PC-3 (cell line): Measurements from ENCODE around the gene LIX1L. TPM values are rescaled to one million over a fixed set of nuclear protein-coding genes. Genes with fewer than 3 reads are reported as not detected.
A peak's percentile ranks its signal among the peaks of the same experiment; 100 is the strongest.

ENCODE experiments used
- ATAC-seq: fragments of 200-7000 bp; cut with Tn5 transposase; 2 replicates; pipeline ENCODE4 v1.9.1; 2020; ENCODE audit warnings: mild to moderate bottlenecking, moderate library complexity
- BruUV-seq: library from RNA; stranded (reverse); fragments of 400-500 nt; replicated peaks from 2 replicates; lab custom pipeline; 2021; lab: Mats Ljungman, UMichigan
- CTCF ChIA-PET: fragments of 300-600 bp; sonication (Branson Sonifier 250); formaldehyde crosslinking; loops from one replicate; lab custom pipeline; 2022; ENCODE audit warnings: antibody characterized with exemption; lab: Charles Lee
- POLR2A ChIA-PET: fragments of 300-600 bp; sonication (Branson Sonifier 250); formaldehyde crosslinking; loops from one replicate; lab custom pipeline; 2022; ENCODE audit warnings: antibody characterized with exemption; ENCODE audit not compliant: unreplicated experiment; lab: Charles Lee
- DNase-seq: peaks from one replicate; pipeline ENCODE4 v3.0.0-alpha.2; 2015
- H2AFZ ChIP-seq: fragments of 300-600 bp; sonication (generic); 2 replicates; pipeline ENCODE4 v1.6.0; 2016; ENCODE audit warnings: antibody characterized with exemption, low read length
- H3F3A ChIP-seq: fragments of 300-600 bp; sonication (generic); one replicate; pipeline ENCODE4 v1.6.0; 2017; ENCODE audit warnings: antibody characterized with exemption, low read length, control low read depth, mild to moderate bottlenecking; ENCODE audit not compliant: unreplicated experiment
- H3K27ac ChIP-seq: fragments of 300-600 bp; sonication (generic); 2 replicates; pipeline ENCODE4 v1.5.1; 2016; ENCODE audit warnings: mild to moderate bottlenecking, low read length
- H3K27me3 ChIP-seq: fragments of 300-600 bp; sonication (generic); 2 replicates; pipeline ENCODE4 v1.6.1; 2016; ENCODE audit warnings: low read length, mixed read lengths
- H3K36me3 ChIP-seq: fragments of 300-600 bp; sonication (generic); 2 replicates; pipeline ENCODE4 v1.6.1; 2016; ENCODE audit warnings: low read depth, mixed run types, low read length, mixed read lengths
- H3K4me1 ChIP-seq: fragments of 300-600 bp; sonication (generic); 2 replicates; pipeline ENCODE4 v1.5.1; 2016; ENCODE audit warnings: low read length; ENCODE audit not compliant: insufficient read depth
- H3K4me2 ChIP-seq: fragments of 300-600 bp; sonication (generic); 2 replicates; pipeline ENCODE4 v1.6.0; 2016; ENCODE audit warnings: low read length
- H3K4me3 ChIP-seq: fragments of 300-600 bp; sonication (generic); 2 replicates; pipeline ENCODE4 v1.5.1; 2016; ENCODE audit warnings: mild to moderate bottlenecking, low read length, mixed read lengths
- H3K79me2 ChIP-seq: fragments of 300-600 bp; sonication (generic); 2 replicates; pipeline ENCODE4 v1.6.1; 2017; ENCODE audit warnings: low read length, mixed read lengths
- H3K9ac ChIP-seq: fragments of 300-600 bp; sonication (generic); 2 replicates; pipeline ENCODE4 v1.6.0; 2016; ENCODE audit warnings: mild to moderate bottlenecking, low read length
- H3K9me2 ChIP-seq: fragments of 300-600 bp; sonication (generic); replicated peaks from 2 replicates; pipeline ENCODE4 v1.6.1; 2016; ENCODE audit warnings: mixed run types, low read length, mixed read lengths
- H3K9me3 ChIP-seq: fragments of 300-600 bp; sonication (generic); 2 replicates; pipeline ENCODE4 v1.6.1; 2016; ENCODE audit warnings: low read length, mixed read lengths
- H4K20me1 ChIP-seq: fragments of 300-600 bp; sonication (generic); 2 replicates; pipeline ENCODE4 v1.6.1; 2016; ENCODE audit warnings: low read length, mixed read lengths
- CTCF ChIP-seq: fragments of 300-600 bp; sonication (generic); conservative IDR thresholded peaks from 2 replicates; pipeline ENCODE4 v1.5.1; 2017; ENCODE audit warnings: antibody characterized with exemption, low read depth, mild to moderate bottlenecking, low read length
- EZH2 ChIP-seq: fragments of 300-600 bp; sonication (generic); IDR thresholded peaks from one replicate; pipeline ENCODE4 v1.6.1; 2017; ENCODE audit warnings: antibody characterized with exemption, mild to moderate bottlenecking, low read length; ENCODE audit not compliant: unreplicated experiment
- EZH2phosphoT487 ChIP-seq: fragments of 300-600 bp; sonication (generic); IDR thresholded peaks from 2 replicates; pipeline ENCODE4 v1.6.1; 2018; ENCODE audit warnings: mild to moderate bottlenecking, antibody characterized with exemption, low read length, borderline replicate concordance
- intact Hi-C: fragments of 100-400 bp; cut with micrococcal nuclease; formaldehyde crosslinking; loops from 2 replicates; pipeline ENCODE4 v1.9.0; 2023
- total RNA-seq: library from RNA; depleted of rRNA; stranded (reverse); fragments of >200 nt; gene quantifications from 2 replicates; pipeline ENCODE4 v1.2.3, GENCODE V29; 2014

Gene LIX1L
- total RNA-seq, 1 experiment from 2014 or later, result 12.5 TPM

- no peaks in the 10 kb centered on the region for H3K9me3 ChIP-seq
- no peaks in the 10 kb centered on the region for H3K36me3 ChIP-seq
- ChIA-PET POLR2A (no interaction called here), CTCF (interaction anchor here (0.5 kb wide), 1 partner anchor 111 kb away, joined by 8 read pairs; no protein-coding TSS in a partner anchor)
- H3K79me2 ChIP-seq, result no peaks in the 10 kb centered on the region
- intact Hi-C loops, result no loop called here
- H3K27me3 ChIP-seq, result no peaks in the 10 kb centered on the region
- DNase-seq, result no peak
- no peaks in the 10 kb centered on the region for H3F3A ChIP-seq
- H4K20me1 ChIP-seq, result no peaks in the 10 kb centered on the region
- H3K4me1 ChIP-seq, result no peaks in the 10 kb centered on the region
- H3K9ac ChIP-seq, result no peak overlapping the region
- no peak overlapping the region for H3K4me3 ChIP-seq
- BruUV-seq, result no TSS peak
- H3K9me2 ChIP-seq, result no peaks in the 10 kb centered on the region
- no peak overlapping the region for H3K27ac ChIP-seq
- H3K4me2 ChIP-seq, result no peak overlapping the region
- TF ChIP-seq EZH2phosphoT487 (no peak), CTCF (peak; percentile 31; the same call in 1 of the 2 replicates)
- peak; percentile 22; the same call in 1 of the 2 replicates for ATAC-seq
- H2AFZ ChIP-seq, result no peak overlapping the region
Observed at GRCh38 chr1:145901312-145902021, 56.4 kb downstream of the LIX1L start.

- POLR2A ChIA-PET, result no interaction called here
- H3K79me2 ChIP-seq, result no peaks in the 10 kb centered on the region
- H3K36me3 ChIP-seq, result no peaks in the 10 kb centered on the region
- H3K4me1 ChIP-seq, result no peaks in the 10 kb centered on the region
- H4K20me1 ChIP-seq, result no peaks in the 10 kb centered on the region
- H3K27ac ChIP-seq, result no peak overlapping the region
- no peak for ATAC-seq
- DNase-seq, result no peak
- no peak overlapping the region for H3K4me3 ChIP-seq
- no peaks in the 10 kb centered on the region for H3K9me3 ChIP-seq
- no peak for TF ChIP-seq CTCF
- no peak for TF ChIP-seq EZH2phosphoT487
- TF ChIP-seq EZH2, result no peak
- intact Hi-C loops, result no loop called here
- no peak overlapping the region for H3K9ac ChIP-seq
- no peaks in the 10 kb centered on the region for H3K9me2 ChIP-seq
- BruUV-seq, result no TSS peak
- no peak overlapping the region for H2AFZ ChIP-seq
- H3K27me3 ChIP-seq, result no peaks in the 10 kb centered on the region
- CTCF ChIA-PET, result interaction anchor here (0.9 kb wide), 1 partner anchor 39 kb away, joined by 3 read pairs; no protein-coding TSS in a partner anchor
- H3K4me2 ChIP-seq, result no peak overlapping the region
- H3F3A ChIP-seq, result no peaks in the 10 kb centered on the region
Observed at GRCh38 chr1:145898756-145899155, 59.1 kb downstream of the LIX1L start.

- CTCF ChIA-PET, result no interaction called here
Observed at GRCh38 chr1:145897969-145898368, 59.8 kb downstream of the LIX1L start.

More at GRCh38 chr1:145897969-145898368, 59.8 kb downstream of the LIX1L start:
- no peak overlapping the region for H3K4me3 ChIP-seq
- no peak for TF ChIP-seq CTCF
- TF ChIP-seq EZH2, result no peak
- no peak for TF ChIP-seq EZH2phosphoT487
- no peak for ATAC-seq
- no peaks in the 10 kb centered on the region for H3K36me3 ChIP-seq
- H3K4me2 ChIP-seq, result no peak overlapping the region
- peaks cover 5% of the 10 kb centered on the region for H3K4me1 ChIP-seq
- no peaks in the 10 kb centered on the region for H3K79me2 ChIP-seq
- no peaks in the 10 kb centered on the region for H3K9me2 ChIP-seq
- BruUV-seq, result no TSS peak
- no peaks in the 10 kb centered on the region for H4K20me1 ChIP-seq
- H3K9ac ChIP-seq, result no peak overlapping the region
- DNase-seq, result no peak
- no peak overlapping the region for H2AFZ ChIP-seq
- no peaks in the 10 kb centered on the region for H3K9me3 ChIP-seq
- intact Hi-C loops, result no loop called here
- H3K27me3 ChIP-seq, result no peaks in the 10 kb centered on the region
- no peaks in the 10 kb centered on the region for H3F3A ChIP-seq
- POLR2A ChIA-PET, result no interaction called here
- H3K27ac ChIP-seq, result no peak overlapping the region
